HepG2 (cell line): ENCODE data around the gene CLCN2. TPM values are rescaled to one million over a fixed set of nuclear protein-coding genes. Genes with fewer than 3 reads are reported as not detected.

Source experiments
- AHDC1 ChIP-seq: sonication (generic); formaldehyde crosslinking; IDR thresholded peaks from 2 replicates; pipeline ENCODE4 v1.5.1; 2020; ENCODE audit warnings: mild to moderate bottlenecking, missing genetic modification reagents, borderline replicate concordance
- ESRRA ChIP-seq: sonication (generic); formaldehyde crosslinking; IDR thresholded peaks from 2 replicates; pipeline ENCODE4 v1.5.1; 2020; ENCODE audit warnings: mild to moderate bottlenecking, low read depth, missing genetic modification reagents
- HDAC6 ChIP-seq: fragments of 200-600 bp; sonication (generic); IDR thresholded peaks from 2 replicates; pipeline ENCODE4 v1.7.0; 2017; ENCODE audit warnings: mild to moderate bottlenecking, antibody characterized with exemption, low read length, low read depth
- HINFP ChIP-seq: sonication (generic); formaldehyde crosslinking; IDR thresholded peaks from 2 replicates; pipeline ENCODE4 v1.4.0; 2020; ENCODE audit warnings: low read depth, mild to moderate bottlenecking, missing genetic modification reagents
- NFKB2 ChIP-seq: sonication (generic); formaldehyde crosslinking; IDR thresholded peaks from 2 replicates; pipeline ENCODE4 v1.4.0; 2020; ENCODE audit warnings: missing genetic modification reagents, borderline replicate concordance
- NR3C1 ChIP-seq: sonication (generic); formaldehyde crosslinking; IDR thresholded peaks from 2 replicates; pipeline ENCODE4 v1.4.0; 2020; ENCODE audit warnings: missing genetic modification reagents
- PCBP2 ChIP-seq: fragments of 200-400 bp; formaldehyde crosslinking; optimal IDR thresholded peaks from 2 replicates; pipeline ENCODE3; 2018; ENCODE audit warnings: low read length, low read depth; ENCODE audit not compliant: poor library complexity, severe bottlenecking
- THAP11 ChIP-seq: IDR thresholded peaks from 2 replicates; pipeline ENCODE4 v1.6.1; 2016; ENCODE audit warnings: missing biosample characterization, missing genetic modification reagents
- U2AF2 ChIP-seq: fragments of 200-400 bp; formaldehyde crosslinking; IDR thresholded peaks from 2 replicates; pipeline ENCODE4 v1.6.1; 2017; ENCODE audit warnings: low read depth, mild to moderate bottlenecking, low read length
- ZBTB4 ChIP-seq: sonication (generic); formaldehyde crosslinking; IDR thresholded peaks from 2 replicates; pipeline ENCODE4 v1.4.0; 2020; ENCODE audit warnings: missing genetic modification reagents, mild to moderate bottlenecking, borderline replicate concordance
- ZNF205 ChIP-seq: IDR thresholded peaks from 2 replicates; pipeline ENCODE4 v1.6.1; 2018; ENCODE audit warnings: missing biosample characterization, missing genetic modification reagents
- ZNF274 ChIP-seq: sonication (generic); formaldehyde crosslinking; IDR thresholded peaks from 2 replicates; pipeline ENCODE4 v1.5.1; 2020; ENCODE audit warnings: mild to moderate bottlenecking, missing genetic modification reagents
- ZNF3 ChIP-seq: IDR thresholded peaks from 2 replicates; pipeline ENCODE4 v1.7.0; 2017; ENCODE audit warnings: inconsistent platforms
- ZNF331 ChIP-seq: sonication (generic); formaldehyde crosslinking; IDR thresholded peaks from 2 replicates; pipeline ENCODE4 v1.4.0; 2020; ENCODE audit warnings: missing genetic modification reagents
- ZNF44 ChIP-seq: sonication (generic); formaldehyde crosslinking; IDR thresholded peaks from 2 replicates; pipeline ENCODE4 v1.5.1; 2020; ENCODE audit warnings: mild to moderate bottlenecking, missing genetic modification reagents
- ZNF547 ChIP-seq: sonication (generic); formaldehyde crosslinking; IDR thresholded peaks from 2 replicates; pipeline ENCODE4 v1.5.1; 2020; ENCODE audit warnings: mild to moderate bottlenecking, missing genetic modification reagents
- ZNF576 ChIP-seq: sonication (generic); formaldehyde crosslinking; IDR thresholded peaks from 2 replicates; pipeline ENCODE4 v1.4.0; 2020; ENCODE audit warnings: mild to moderate bottlenecking, missing genetic modification reagents
- ZNF792 ChIP-seq: IDR thresholded peaks from 2 replicates; pipeline ENCODE4 v1.6.1; 2016
- ZNF878 ChIP-seq: sonication (generic); formaldehyde crosslinking; IDR thresholded peaks from 2 replicates; pipeline ENCODE4 v1.8.1; 2023; ENCODE audit warnings: mild to moderate bottlenecking, missing genetic modification reagents, moderate library complexity
- polyA plus RNA-seq, 8 experiments: library from polyadenylated mRNA; depleted of rRNA in 3 of 8; stranded (reverse) in 7 of 8; unstranded in 1 of 8; fragments of >200 nt; fragmentation: Illumina TruSeq in 4 of 8; extraction: Trizol in 4 of 8; gene quantifications; 2 replicates each; pipeline versions ENCODE4 v1.2.1 to v1.2.3, GENCODE V29; 2011 to 2016; ENCODE audit warnings: low read depth in 4 of 8, missing spikeins in 1 of 8, mixed read lengths in 1 of 8; ENCODE audit not compliant: insufficient read depth in 1 of 8
- total RNA-seq, 5 experiments: library from RNA; depleted of rRNA; stranded (reverse); fragments of >200 nt; fragmentation: Illumina TruSeq; extraction: Trizol; gene quantifications; 2 replicates each; pipeline ENCODE4 v1.2.3, GENCODE V29; 2016; ENCODE audit warnings: low read depth in 1 of 5

The CLCN2 gene
- total and polyA plus RNA-seq, 2 of the 13 experiments (the other 11 are each of a cell fraction or from before 2014, with no cell fraction given), result 11.4 to 13.5 TPM

DNA sequence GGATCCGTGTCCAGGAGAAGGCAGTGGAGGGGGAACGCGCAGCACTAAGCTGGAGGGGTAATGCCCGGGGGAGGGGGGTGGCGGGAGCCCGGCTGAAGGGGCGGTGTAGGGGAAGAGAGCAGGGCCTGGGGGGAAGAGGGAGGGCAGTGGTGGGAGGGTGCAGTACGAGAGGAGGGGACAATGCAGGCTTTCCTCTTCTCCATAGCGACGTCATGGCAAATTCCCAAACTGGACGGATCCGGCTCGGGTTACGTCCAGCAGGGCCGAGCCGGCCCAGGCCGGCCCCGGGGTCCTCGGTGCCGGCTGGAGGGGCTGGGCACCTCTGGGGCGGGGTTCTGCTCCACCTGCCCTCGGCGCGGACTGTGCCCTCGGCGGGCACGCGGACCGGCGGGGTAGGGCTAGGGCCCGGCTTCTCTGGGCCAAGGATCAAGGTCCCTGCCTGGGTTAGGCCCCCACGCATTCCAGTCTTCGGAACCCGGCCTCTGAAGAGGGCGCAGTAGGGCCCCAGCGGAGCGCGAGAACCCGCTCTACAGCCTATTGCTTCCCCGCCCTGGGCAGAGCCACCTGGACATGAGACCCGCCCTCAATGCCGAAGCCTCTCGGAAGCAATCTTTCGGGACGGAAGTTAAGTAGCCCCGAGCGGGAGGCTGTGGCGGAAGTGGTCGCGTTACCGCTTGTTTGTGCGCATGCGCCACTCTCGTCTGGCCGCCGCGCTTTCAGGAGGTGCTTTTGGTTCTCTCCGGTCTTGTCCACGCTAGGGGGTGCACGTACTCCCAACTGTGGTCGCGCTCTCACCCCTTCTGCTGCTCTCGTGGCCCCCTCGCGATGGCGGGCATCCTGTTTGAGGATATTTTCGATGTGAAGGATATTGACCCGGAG, 1.5 kb upstream of the CLCN2 start (continued):
- TF ChIP-seq AHDC1, result peak; percentile 57; the same call in 1 of the 2 replicates
- TF ChIP-seq ZNF205 (CRISPR knock-in tag), result peak; percentile 74; the same call in 1 of the 2 replicates
- TF ChIP-seq ZNF576 (CRISPR knock-in tag), result no peak; the same call in 1 of the 2 replicates
- peak; percentile 90 for TF ChIP-seq THAP11 (CRISPR knock-in tag)
- no peak for TF ChIP-seq PCBP2
- 0 out of 2 replicates have a peak, but pooled peaks have one; percentile 50 for TF ChIP-seq ZNF547
- TF ChIP-seq NFKB2 (CRISPR knock-in tag), result no peak
- TF ChIP-seq NR3C1 (CRISPR knock-in tag), result no peak
- peak; percentile 77; the same call in 1 of the 2 replicates for TF ChIP-seq ZNF792 (CRISPR knock-in tag)
- TF ChIP-seq HDAC6, result no peak
- TF ChIP-seq ZBTB4 (CRISPR knock-in tag), result no peak
- TF ChIP-seq ZNF331 (CRISPR knock-in tag), result peak; percentile 66
- TF ChIP-seq ZNF274, result 0 out of 2 replicates have a peak, but pooled peaks have one; percentile 60
- TF ChIP-seq U2AF2, result no peak
- no peak for TF ChIP-seq ZNF3 (CRISPR knock-in tag)
- TF ChIP-seq ZNF44 (CRISPR knock-in tag), result peak; percentile 68
- peak; percentile 67; the same call in 1 of the 2 replicates for TF ChIP-seq HINFP (CRISPR knock-in tag)
- TF ChIP-seq ESRRA (CRISPR knock-in tag), result peak; percentile 59
- TF ChIP-seq ZNF878 (CRISPR knock-in tag), result peak; percentile 88
